PFSK-1 (cell line): ENCODE data around the gene ZNF594.

Source experiments
- POLR2AphosphoS5 ChIP-seq: IDR thresholded peaks from 2 replicates; pipeline ENCODE4 v1.6.1; 2012; ENCODE audit warnings: low read depth, mild to moderate bottlenecking, control low read depth, low read length, moderate library complexity
- SIN3A ChIP-seq: IDR thresholded peaks from 2 replicates; pipeline ENCODE4 v1.6.1; 2012; ENCODE audit warnings: mild to moderate bottlenecking, low read length, moderate library complexity, borderline replicate concordance; ENCODE audit not compliant: insufficient read depth
- TF ChIP-seq, protein P1 (sequence below), 2 experiments: IDR thresholded peaks; 2 replicates each; pipeline versions ENCODE4 v1.6.1 to v1.8.0; 2011 to 2012; ENCODE audit warnings: low read depth in 2 of 2, low read length in 2 of 2, control low read depth in 1 of 2, inconsistent platforms in 1 of 2, mild to moderate bottlenecking in 1 of 2, moderate library complexity in 1 of 2; ENCODE audit not compliant: insufficient read depth in 1 of 2

- TF ChIP-seq SIN3A (no peak), POLR2AphosphoS5 (no peak)
- TF ChIP-seq, protein P1, sequence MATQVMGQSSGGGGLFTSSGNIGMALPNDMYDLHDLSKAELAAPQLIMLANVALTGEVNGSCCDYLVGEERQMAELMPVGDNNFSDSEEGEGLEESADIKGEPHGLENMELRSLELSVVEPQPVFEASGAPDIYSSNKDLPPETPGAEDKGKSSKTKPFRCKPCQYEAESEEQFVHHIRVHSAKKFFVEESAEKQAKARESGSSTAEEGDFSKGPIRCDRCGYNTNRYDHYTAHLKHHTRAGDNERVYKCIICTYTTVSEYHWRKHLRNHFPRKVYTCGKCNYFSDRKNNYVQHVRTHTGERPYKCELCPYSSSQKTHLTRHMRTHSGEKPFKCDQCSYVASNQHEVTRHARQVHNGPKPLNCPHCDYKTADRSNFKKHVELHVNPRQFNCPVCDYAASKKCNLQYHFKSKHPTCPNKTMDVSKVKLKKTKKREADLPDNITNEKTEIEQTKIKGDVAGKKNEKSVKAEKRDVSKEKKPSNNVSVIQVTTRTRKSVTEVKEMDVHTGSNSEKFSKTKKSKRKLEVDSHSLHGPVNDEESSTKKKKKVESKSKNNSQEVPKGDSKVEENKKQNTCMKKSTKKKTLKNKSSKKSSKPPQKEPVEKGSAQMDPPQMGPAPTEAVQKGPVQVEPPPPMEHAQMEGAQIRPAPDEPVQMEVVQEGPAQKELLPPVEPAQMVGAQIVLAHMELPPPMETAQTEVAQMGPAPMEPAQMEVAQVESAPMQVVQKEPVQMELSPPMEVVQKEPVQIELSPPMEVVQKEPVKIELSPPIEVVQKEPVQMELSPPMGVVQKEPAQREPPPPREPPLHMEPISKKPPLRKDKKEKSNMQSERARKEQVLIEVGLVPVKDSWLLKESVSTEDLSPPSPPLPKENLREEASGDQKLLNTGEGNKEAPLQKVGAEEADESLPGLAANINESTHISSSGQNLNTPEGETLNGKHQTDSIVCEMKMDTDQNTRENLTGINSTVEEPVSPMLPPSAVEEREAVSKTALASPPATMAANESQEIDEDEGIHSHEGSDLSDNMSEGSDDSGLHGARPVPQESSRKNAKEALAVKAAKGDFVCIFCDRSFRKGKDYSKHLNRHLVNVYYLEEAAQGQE (IDR thresholded peaks at IDR 0.05; ENCODE audit: insufficient read depth in 1 of 2, low read depth in 2 of 2, low read length in 2 of 2): no peak
These were observed 8.7 kb upstream of the ZNF594 start for GRCh38 chr17:5200360-5200759.
